Endothelial cell of umbilical vein (primary cell): Measurements from ENCODE around the gene DCHS1. TPM values are rescaled to one million over a fixed set of nuclear protein-coding genes. Genes with fewer than 3 reads are reported as not detected.

ENCODE experiments used
- BruUV-seq: library from RNA; stranded (reverse); fragments of 400-500 nt; replicated peaks from 2 replicates; lab custom pipeline; 2021; lab: Mats Ljungman, UMichigan
- CTCF ChIA-PET: fragments of 300-600, 350-600 bp; sonication (Branson Sonifier 250); formaldehyde crosslinking; loops from one replicate; lab custom pipeline; 2021; ENCODE audit warnings: antibody characterized with exemption, inconsistent platforms; lab: Charles Lee
- POLR2A ChIA-PET: fragments of 300-600, 350-600 bp; sonication (Branson Sonifier 250); formaldehyde crosslinking; loops from one replicate; lab custom pipeline; 2021; ENCODE audit warnings: antibody characterized with exemption, inconsistent platforms; lab: Charles Lee
- DNase-seq: peaks from one replicate; pipeline ENCODE4 v3.0.0-alpha.2; 2011; ENCODE audit warnings: low read depth, low spot score
- FAIRE-seq: peaks from 2 replicates; lab custom pipeline; 2011; peaks lifted over from hg19 to GRCh38; lab: Jason Lieb, UNC
- H2AFZ ChIP-seq: 2 replicates; pipeline ENCODE4 v1.6.0; 2012; ENCODE audit warnings: low read depth, low read length, control low read depth, inconsistent platforms
- H3K27ac ChIP-seq: 2 replicates; pipeline ENCODE4 v1.5.1; 2011; ENCODE audit warnings: low read depth, mild to moderate bottlenecking, control low read depth, low read length, moderate library complexity; ENCODE audit not compliant: insufficient read depth
- H3K27me3 ChIP-seq, 2 experiments: 2 replicates each; pipeline versions ENCODE4 v1.6.0 to v1.6.1; 2011; ENCODE audit warnings: low read length in 2 of 2, mixed read lengths in 1 of 2; ENCODE audit not compliant: control insufficient read depth in 2 of 2, insufficient read depth in 2 of 2
- H3K36me3 ChIP-seq, 2 experiments: 2 replicates in 1 of 2; 3 replicates in 1 of 2; pipeline ENCODE4 v1.5.1; 2011; ENCODE audit warnings: low read length in 2 of 2, mild to moderate bottlenecking in 1 of 2, moderate library complexity in 1 of 2; ENCODE audit not compliant: control insufficient read depth in 2 of 2, insufficient read depth in 2 of 2; ENCODE audit errors: extremely low read depth in 1 of 2
- H3K4me1 ChIP-seq: 3 replicates; pipeline ENCODE4 v1.5.1; 2011; ENCODE audit warnings: mild to moderate bottlenecking, low read length; ENCODE audit not compliant: control insufficient read depth, insufficient read depth; ENCODE audit errors: extremely low read depth
- H3K4me2 ChIP-seq: 2 replicates; pipeline ENCODE4 v1.6.1; 2011; ENCODE audit warnings: low read length, control low read depth, mixed read lengths; ENCODE audit not compliant: insufficient read depth
- H3K4me3 ChIP-seq, 3 experiments: fragments of 200-600 bp in 1 of 3; sonication (generic), shearing (Covaris generic) in 1 of 3; replicated peaks in 1 of 3; 2 replicates each; pipeline ENCODE4 v1.5.1; 2011 to 2016; ENCODE audit warnings: control low read depth in 3 of 3, low read length in 3 of 3, mild to moderate bottlenecking in 2 of 3, inconsistent platforms in 1 of 3, low read depth in 1 of 3, moderate library complexity in 1 of 3; ENCODE audit not compliant: insufficient read depth in 1 of 3
- H3K79me2 ChIP-seq: 2 replicates; pipeline ENCODE4 v1.6.0; 2012; ENCODE audit warnings: low read length, inconsistent platforms; ENCODE audit not compliant: control insufficient read depth, insufficient read depth
- H3K9ac ChIP-seq: replicated peaks from 2 replicates; pipeline ENCODE3; 2011; ENCODE audit warnings: low read length, control low read depth; ENCODE audit not compliant: insufficient read depth; ENCODE audit errors: extremely low read depth
- H3K9me1 ChIP-seq: replicated peaks from 3 replicates; pipeline ENCODE4 v1.6.0; 2011; ENCODE audit warnings: mild to moderate bottlenecking, low read length; ENCODE audit not compliant: control insufficient read depth, insufficient read depth; ENCODE audit errors: extremely low read depth
- H3K9me3 ChIP-seq: replicated peaks from 2 replicates; pipeline ENCODE4 v1.5.1; 2012; ENCODE audit warnings: low read length, inconsistent platforms; ENCODE audit not compliant: control insufficient read depth, insufficient read depth
- H4K20me1 ChIP-seq: replicated peaks from 2 replicates; pipeline ENCODE3; 2011; ENCODE audit warnings: mild to moderate bottlenecking, low read length; ENCODE audit not compliant: control insufficient read depth, insufficient read depth; ENCODE audit errors: extremely low read depth
- EZH2 ChIP-seq: IDR thresholded peaks from 2 replicates; pipeline ENCODE4 v1.6.1; 2012; ENCODE audit warnings: borderline replicate concordance, low read depth, mild to moderate bottlenecking, moderate library complexity, low read length, inconsistent platforms; ENCODE audit not compliant: severe bottlenecking
- FOS ChIP-seq: IDR thresholded peaks from 2 replicates; pipeline ENCODE4 v1.6.1; 2011; ENCODE audit warnings: mild to moderate bottlenecking, low read length, moderate library complexity, borderline replicate concordance; ENCODE audit not compliant: insufficient read depth
- GATA2 ChIP-seq: IDR thresholded peaks from 2 replicates; pipeline ENCODE4 v1.7.0; 2011; ENCODE audit warnings: low read depth, mild to moderate bottlenecking, moderate library complexity, mixed read lengths, low read length; ENCODE audit not compliant: insufficient read length, insufficient read depth
- JUN ChIP-seq: IDR thresholded peaks from 2 replicates; pipeline ENCODE4 v1.6.1; 2011; ENCODE audit warnings: borderline replicate concordance, low read depth; ENCODE audit not compliant: insufficient read length, insufficient read depth
- MYC ChIP-seq: IDR thresholded peaks from one replicate; pipeline ENCODE4 v1.6.1; 2011; ENCODE audit warnings: mild to moderate bottlenecking, low read depth, low read length
- POLR2A ChIP-seq: IDR thresholded peaks from 2 replicates; pipeline ENCODE4 v1.6.1; 2012; ENCODE audit warnings: low read depth, mild to moderate bottlenecking, control low read depth, low read length
- POLR2AphosphoS5 ChIP-seq: IDR thresholded peaks from 2 replicates; pipeline ENCODE4 v1.6.1; 2012; ENCODE audit warnings: low read depth, mild to moderate bottlenecking, control low read depth, low read length, moderate library complexity; ENCODE audit not compliant: insufficient read depth
- dilution Hi-C: fragments of 300-500 bp; cut with MboI; formaldehyde crosslinking; loops from one replicate; pipeline ENCODE4 v1.15.0; 2019; ENCODE audit warnings: low sequenced_read_pairs; ENCODE audit not compliant: extremely low pct_ligation_motif_present
- intact Hi-C: fragments of 100-400 bp; cut with micrococcal nuclease; formaldehyde crosslinking; loops from one replicate; pipeline ENCODE4 v1.10.0; 2022
- polyA plus RNA-seq, 4 experiments: library from polyadenylated mRNA; depleted of rRNA in 3 of 4; stranded (reverse) in 3 of 4; unstranded in 1 of 4; fragments of >200 nt; gene quantifications; 2 replicates each; pipeline versions ENCODE4 v1.2.1 to v1.2.3, GENCODE V29; 2011 to 2012; ENCODE audit warnings: missing spikeins in 1 of 4
- total RNA-seq: library from RNA; stranded (reverse); gene quantifications from 2 replicates; pipeline ENCODE4 v1.2.3, GENCODE V29; 2021
- TF ChIP-seq, protein P1 (sequence below): IDR thresholded peaks from 2 replicates; pipeline ENCODE4 v1.6.1; 2011; ENCODE audit not compliant: insufficient read depth, insufficient read length

The DCHS1 gene
- total and polyA plus RNA-seq, 2 donors (not counting 3 experiments of a cell fraction or from before 2014, with no cell fraction given), result 56.2 to 73.0 TPM

- Histone ChIP-seq H3K9me1 (no peaks in the 10 kb centered on the region), H3K79me2 (no peaks in the 10 kb centered on the region), H2AFZ (no peak overlapping the region), H3K9ac (no peak overlapping the region), H4K20me1 (no peaks in the 10 kb centered on the region), H3K4me2 (no peak overlapping the region), H3K4me1 (peaks cover 14% of the 10 kb centered on the region), H3K27me3 (no peaks in the 10 kb centered on the region), H3K4me3 (no peak overlapping the region), H3K9me3 (no peaks in the 10 kb centered on the region), H3K36me3 (no peaks in the 10 kb centered on the region), H3K27ac (no peak overlapping the region)
- ChIA-PET CTCF (interaction anchor here (0.6 to 2.3 kb wide), 6 partner anchors 10 to 141 kb away, joined by 3 to 8 read pairs (median 3); no protein-coding TSS in a partner anchor), POLR2A (no interaction called here)
- intact Hi-C loops (no loop called here), dilution Hi-C loops (no loop called here)
- DNase-seq (no peak), FAIRE-seq (no peak)
- TF ChIP-seq MYC, result no peak
- TF ChIP-seq, protein P1, sequence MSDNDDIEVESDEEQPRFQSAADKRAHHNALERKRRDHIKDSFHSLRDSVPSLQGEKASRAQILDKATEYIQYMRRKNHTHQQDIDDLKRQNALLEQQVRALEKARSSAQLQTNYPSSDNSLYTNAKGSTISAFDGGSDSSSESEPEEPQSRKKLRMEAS, result no peak
- TF ChIP-seq JUN, result no peak
- TF ChIP-seq EZH2, result no peak
- no peak for TF ChIP-seq FOS
- TF ChIP-seq GATA2, result no peak
- TF ChIP-seq POLR2A, result no peak
- no peak for TF ChIP-seq POLR2AphosphoS5
- no TSS peak for BruUV-seq
Observed at GRCh38 chr11:6671991-6672390, 16.4 kb upstream of the DCHS1 start.
